Measurements from ENCODE around the gene THBS2.

DNA sequence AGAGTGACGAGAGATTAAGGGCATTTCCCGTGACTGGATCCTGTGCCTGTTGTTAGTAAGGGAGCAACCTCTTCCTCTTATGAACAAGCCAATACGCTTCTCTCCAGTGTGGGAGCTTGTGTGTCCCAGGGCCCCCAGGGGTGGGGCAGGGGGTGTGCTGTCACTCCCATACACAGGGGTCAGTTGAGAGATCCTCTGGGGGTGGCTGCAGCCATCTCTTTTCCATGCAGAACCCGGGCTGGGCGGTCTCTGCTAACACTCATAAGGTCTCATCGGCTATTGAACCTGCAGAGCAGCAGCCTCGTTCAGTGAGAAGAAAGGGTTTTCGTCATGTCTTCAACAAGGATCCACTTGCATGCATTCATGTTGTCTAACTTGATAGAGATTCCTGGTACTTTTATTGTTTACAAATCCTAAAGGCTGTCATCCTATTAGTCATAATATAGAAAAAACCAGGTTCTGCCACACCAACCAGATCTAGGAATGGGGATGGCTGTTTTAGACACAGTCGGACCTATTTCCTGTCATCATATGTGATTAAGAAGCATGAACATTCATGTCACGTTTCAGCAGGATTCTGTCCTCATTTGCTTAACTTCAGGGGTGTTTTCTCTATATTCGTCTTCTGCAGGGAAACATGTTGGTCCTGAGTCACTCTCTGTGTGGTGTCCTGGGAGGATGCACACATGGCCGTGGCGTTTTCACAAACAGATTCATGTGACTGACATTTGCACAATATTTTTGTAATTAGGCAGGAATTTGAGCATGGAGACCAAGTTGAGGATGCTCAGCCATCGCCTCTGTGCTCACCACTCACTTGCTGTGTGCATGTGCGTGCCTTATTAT, 13.3 kb upstream of the THBS2 start:
- TF ChIP-seq, protein P1, sequence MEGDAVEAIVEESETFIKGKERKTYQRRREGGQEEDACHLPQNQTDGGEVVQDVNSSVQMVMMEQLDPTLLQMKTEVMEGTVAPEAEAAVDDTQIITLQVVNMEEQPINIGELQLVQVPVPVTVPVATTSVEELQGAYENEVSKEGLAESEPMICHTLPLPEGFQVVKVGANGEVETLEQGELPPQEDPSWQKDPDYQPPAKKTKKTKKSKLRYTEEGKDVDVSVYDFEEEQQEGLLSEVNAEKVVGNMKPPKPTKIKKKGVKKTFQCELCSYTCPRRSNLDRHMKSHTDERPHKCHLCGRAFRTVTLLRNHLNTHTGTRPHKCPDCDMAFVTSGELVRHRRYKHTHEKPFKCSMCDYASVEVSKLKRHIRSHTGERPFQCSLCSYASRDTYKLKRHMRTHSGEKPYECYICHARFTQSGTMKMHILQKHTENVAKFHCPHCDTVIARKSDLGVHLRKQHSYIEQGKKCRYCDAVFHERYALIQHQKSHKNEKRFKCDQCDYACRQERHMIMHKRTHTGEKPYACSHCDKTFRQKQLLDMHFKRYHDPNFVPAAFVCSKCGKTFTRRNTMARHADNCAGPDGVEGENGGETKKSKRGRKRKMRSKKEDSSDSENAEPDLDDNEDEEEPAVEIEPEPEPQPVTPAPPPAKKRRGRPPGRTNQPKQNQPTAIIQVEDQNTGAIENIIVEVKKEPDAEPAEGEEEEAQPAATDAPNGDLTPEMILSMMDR (conservative IDR thresholded peaks at IDR 0.05), result no peak
- TF ChIP-seq EZH2 (IDR thresholded peaks at IDR 0.05; ENCODE audit: low read depth), result no peak
